ENCODE results near the gene LAIR2. TPM values are rescaled to one million over a fixed set of nuclear protein-coding genes. Genes with fewer than 3 reads are reported as not detected.

LAIR2 gene
- total and polyA plus RNA-seq, 10 of the 15 experiments (the other 5 are each of a cell fraction or from before 2014, with no cell fraction given) = not detected

- TF ChIP-seq ATF3 (IDR thresholded peaks at IDR 0.05; ENCODE audit: borderline replicate concordance, extremely low read depth, low read depth, low read length) (no peak), RFX5 (IDR thresholded peaks at IDR 0.05; ENCODE audit: low read depth, low read length) (no peak), RB1 (IDR thresholded peaks at IDR 0.05; ENCODE audit: borderline replicate concordance) (no peak), CBFB (IDR thresholded peaks at IDR 0.05; ENCODE audit: low read depth) (peak; percentile 35; the same call in 1 of the 2 replicates), NFYB (IDR thresholded peaks at IDR 0.05; ENCODE audit: insufficient read depth, low read depth, low read length) (no peak), BHLHE40 (IDR thresholded peaks at IDR 0.05; ENCODE audit: borderline replicate concordance in 1 of 2, low read depth in 2 of 2, low read length in 1 of 2) (peak; percentile 20 to 22; a peak in 1 of 4 replicates), SUPT20H (IDR thresholded peaks at IDR 0.05; ENCODE audit: borderline replicate concordance, control insufficient read depth, low read depth, low read length) (no peak), BACH1 (IDR thresholded peaks at IDR 0.05; ENCODE audit: borderline replicate concordance) (no peak), ATF2 (IDR thresholded peaks at IDR 0.05; ENCODE audit: low read length) (no peak), NFIC (IDR thresholded peaks at IDR 0.05; ENCODE audit: low read depth, low read length) (peak; percentile 60), NFXL1 (IDR thresholded peaks at IDR 0.05; ENCODE audit: borderline replicate concordance) (no peak), ZNF207 (IDR thresholded peaks at IDR 0.05; ENCODE audit: borderline replicate concordance) (no peak), IRF4 (IDR thresholded peaks at IDR 0.05; ENCODE audit: low read depth, low read length) (no peak), JUND (IDR thresholded peaks at IDR 0.05; ENCODE audit: low read depth, low read length) (no peak), ZNF384 (IDR thresholded peaks at IDR 0.05; ENCODE audit: borderline replicate concordance, low read depth, low read length) (no peak), PAX8 (IDR thresholded peaks at IDR 0.05) (no peak), KDM1A (IDR thresholded peaks at IDR 0.05; ENCODE audit: borderline replicate concordance) (no peak), BCL11A (IDR thresholded peaks at IDR 0.05; ENCODE audit: low read depth, low read length) (no peak), FOXM1 (IDR thresholded peaks at IDR 0.05; ENCODE audit: low read depth, low read length) (peak; percentile 27; the same call in 1 of the 2 replicates), RUNX3 (IDR thresholded peaks at IDR 0.05; ENCODE audit: low read length) (peak; percentile 95), ZBED1 (IDR thresholded peaks at IDR 0.05; ENCODE audit: borderline replicate concordance) (no peak), GABPA (IDR thresholded peaks at IDR 0.05; ENCODE audit: low read depth) (no peak), EGR1 (IDR thresholded peaks at IDR 0.05; ENCODE audit: borderline replicate concordance in 1 of 2, low read depth in 2 of 2, low read length in 2 of 2) (no peak), PRDM15 (CRISPR knock-in tag; IDR thresholded peaks at IDR 0.05) (no peak), CREB1 (IDR thresholded peaks at IDR 0.05; ENCODE audit: low read depth) (no peak), MAX (IDR thresholded peaks at IDR 0.05; ENCODE audit: low read depth, low read length) (no peak)
- TF ChIP-seq, protein P1, sequence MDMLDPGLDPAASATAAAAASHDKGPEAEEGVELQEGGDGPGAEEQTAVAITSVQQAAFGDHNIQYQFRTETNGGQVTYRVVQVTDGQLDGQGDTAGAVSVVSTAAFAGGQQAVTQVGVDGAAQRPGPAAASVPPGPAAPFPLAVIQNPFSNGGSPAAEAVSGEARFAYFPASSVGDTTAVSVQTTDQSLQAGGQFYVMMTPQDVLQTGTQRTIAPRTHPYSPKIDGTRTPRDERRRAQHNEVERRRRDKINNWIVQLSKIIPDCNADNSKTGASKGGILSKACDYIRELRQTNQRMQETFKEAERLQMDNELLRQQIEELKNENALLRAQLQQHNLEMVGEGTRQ (IDR thresholded peaks at IDR 0.05; ENCODE audit: borderline replicate concordance, low read depth, low read length) = no peak
Measured at GRCh38 chr19:54482889-54483288, 19.7 kb upstream of the LAIR2 start (continued).
